Neural progenitor cell (in vitro differentiated cells): ENCODE results near the gene GJA1. TPM values are rescaled to one million over a fixed set of nuclear protein-coding genes. Genes with fewer than 3 reads are reported as not detected.
"Not testable (repeated sequence)": the region's sequence is repeated elsewhere in the genome, so short reads cannot be mapped to it uniquely, and the experiment has no call there.

ENCODE experiments used
- DNase-seq: peaks from one replicate; pipeline ENCODE4 v3.0.0-alpha.2; 2016; ENCODE audit warnings: low spot score
- H2AFZ ChIP-seq: fragments of 200-600 bp; sonication (generic); replicated peaks from 2 replicates; pipeline ENCODE4 v1.6.1; 2016; ENCODE audit warnings: antibody characterized with exemption
- H3F3A ChIP-seq: fragments of 200-600 bp; sonication (generic); 2 replicates; pipeline ENCODE4 v1.6.1; 2016; ENCODE audit warnings: antibody characterized with exemption, low read depth
- H3K27ac ChIP-seq: fragments of 200-600 bp; sonication (generic); 2 replicates; pipeline ENCODE4 v1.5.1; 2016; ENCODE audit warnings: mild to moderate bottlenecking
- H3K27me3 ChIP-seq: fragments of 200-600 bp; sonication (generic); 2 replicates; pipeline ENCODE4 v1.6.1; 2016; ENCODE audit warnings: mild to moderate bottlenecking, moderate library complexity
- H3K36me3 ChIP-seq: fragments of 200-600 bp; sonication (generic); 2 replicates; pipeline ENCODE4 v1.5.1; 2016
- H3K4me1 ChIP-seq: fragments of 200-600 bp; sonication (generic); 2 replicates; pipeline ENCODE4 v1.6.1; 2016; ENCODE audit warnings: mixed run types
- H3K4me2 ChIP-seq: fragments of 200-600 bp; sonication (generic); 2 replicates; pipeline ENCODE4 v1.6.1; 2016
- H3K4me3 ChIP-seq: fragments of 200-600 bp; sonication (generic); 2 replicates; pipeline ENCODE4 v1.5.1; 2016
- H3K79me2 ChIP-seq: fragments of 200-600 bp; sonication (generic); 2 replicates; pipeline ENCODE4 v1.6.1; 2016; ENCODE audit warnings: low read depth
- H3K9ac ChIP-seq: fragments of 200-600 bp; sonication (generic); 2 replicates; pipeline ENCODE4 v1.6.1; 2016
- H3K9me3 ChIP-seq: fragments of 200-600 bp; sonication (generic); 2 replicates; pipeline ENCODE4 v1.5.1; 2016; ENCODE audit warnings: low read depth
- H4K20me1 ChIP-seq: fragments of 200-600 bp; sonication (generic); 2 replicates; pipeline ENCODE4 v1.6.1; 2016; ENCODE audit warnings: low read depth
- H3K27ac Mint-ChIP-seq: 3 replicates; pipeline ENCODE4 v1.8.0; 2021; ENCODE audit warnings: mixed read lengths
- H3K27me3 Mint-ChIP-seq: 2 replicates; pipeline ENCODE4 v1.8.0; 2022; ENCODE audit warnings: low read depth, mild to moderate bottlenecking, inconsistent platforms, moderate library complexity, mixed read lengths; ENCODE audit not compliant: insufficient read depth
- H3K36me3 Mint-ChIP-seq: 3 replicates; pipeline ENCODE4 v1.8.0; 2021; ENCODE audit warnings: mixed read lengths
- H3K4me1 Mint-ChIP-seq: 3 replicates; pipeline ENCODE4 v1.8.0; 2021; ENCODE audit warnings: mixed read lengths
- H3K4me3 Mint-ChIP-seq: 3 replicates; pipeline ENCODE4 v1.8.0; 2021; ENCODE audit warnings: mild to moderate bottlenecking, moderate library complexity, mixed read lengths
- H3K9me3 Mint-ChIP-seq: 3 replicates; pipeline ENCODE4 v1.8.0; 2020; ENCODE audit warnings: mixed read lengths
- CTCF ChIP-seq: fragments of 200-600 bp; sonication (generic); IDR thresholded peaks from 2 replicates; pipeline ENCODE4 v1.5.1; 2017; ENCODE audit warnings: antibody characterized with exemption, mild to moderate bottlenecking
- EZH2 ChIP-seq: fragments of 200-600 bp; sonication (generic); IDR thresholded peaks from 2 replicates; pipeline ENCODE4 v1.6.1; 2017; ENCODE audit warnings: antibody characterized with exemption, mild to moderate bottlenecking, moderate library complexity
- EZH2phosphoT487 ChIP-seq: fragments of 200-600 bp; sonication (generic); IDR thresholded peaks from 2 replicates; pipeline ENCODE4 v1.6.1; 2017; ENCODE audit warnings: antibody characterized with exemption
- total RNA-seq: library from RNA; depleted of rRNA; stranded (reverse); fragments of >200 nt; gene quantifications from 2 replicates; pipeline ENCODE4 v1.2.3, GENCODE V29; 2015; ENCODE audit warnings: low replicate concordance

GJA1 gene
- total RNA-seq: 498 and 622 TPM in 2 replicates

- no peak for TF ChIP-seq CTCF
- no peak for TF ChIP-seq EZH2phosphoT487
- no peak for TF ChIP-seq EZH2
- peak within 1 kb of the TSS; percentile 90 for H3K9ac ChIP-seq
- peaks cover 7% of the 10 kb centered on the region for H3K27me3 Mint-ChIP-seq
- no peaks in the 10 kb centered on the region for H3K36me3 ChIP-seq
- peak within 1 kb of the TSS; percentile 98 for H3K27ac ChIP-seq
- no peaks in the 10 kb centered on the region for H3K9me3 ChIP-seq
- H3K79me2 ChIP-seq: peaks cover 64% of the 10 kb centered on the region
- H3K36me3 Mint-ChIP-seq: peaks cover 10% of the 10 kb centered on the region
- H3K4me1 Mint-ChIP-seq: peaks cover 41% of the 10 kb centered on the region
- H3K27ac Mint-ChIP-seq: peak within 1 kb of the TSS; percentile 99
- peaks cover 67% of the 10 kb centered on the region for H3F3A ChIP-seq
- peaks cover 39% of the 10 kb centered on the region for H3K4me1 ChIP-seq
- peak within 1 kb of the TSS; percentile 76 for H3K4me3 ChIP-seq
- no peaks in the 10 kb centered on the region for H3K27me3 ChIP-seq
- no peaks in the 10 kb centered on the region for H3K9me3 Mint-ChIP-seq
- H2AFZ ChIP-seq: peak within 1 kb of the TSS; percentile 43
- DNase-seq: peak; percentile 78
- peaks cover 38% of the 10 kb centered on the region for H4K20me1 ChIP-seq
- H3K4me2 ChIP-seq: peak within 1 kb of the TSS; percentile 88
- H3K4me3 Mint-ChIP-seq: peak within 1 kb of the TSS; percentile 96
These were observed at the start of gene GJA1 for GRCh38 chr6:121435444-121436069. GJA1 (plus strand) TSS chr6:121435646; CDS start chr6:121446848, 11,202 bp downstream.

DNA sequence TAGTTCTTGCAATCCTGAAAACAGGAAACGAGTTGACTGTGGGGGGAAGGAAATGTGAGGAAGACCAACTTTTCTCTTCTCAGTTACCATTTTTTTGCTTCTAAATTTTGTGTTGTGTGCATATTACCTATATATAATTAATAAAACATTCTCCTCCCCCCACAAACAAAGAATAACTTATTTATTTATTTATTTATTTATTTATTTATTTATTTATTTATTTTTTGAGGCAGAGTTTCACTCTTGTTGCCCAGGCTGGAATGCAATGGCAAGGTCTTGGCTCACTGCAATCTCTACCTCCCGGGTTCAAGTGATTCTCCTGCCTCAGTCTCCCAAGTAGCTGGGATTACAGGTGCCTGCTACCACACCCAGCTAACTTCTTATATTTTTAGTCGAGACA, 48.9 kb upstream of the GJA1 start:
- not testable (repeated sequence) for H3K4me3 ChIP-seq, H3K4me1 Mint-ChIP-seq, H3K4me2 ChIP-seq, H4K20me1 ChIP-seq, H3K79me2 ChIP-seq, H3K36me3 Mint-ChIP-seq, H3K9ac ChIP-seq, H2AFZ ChIP-seq, H3K36me3 ChIP-seq, H3K9me3 Mint-ChIP-seq, H3F3A ChIP-seq, H3K27me3 Mint-ChIP-seq, H3K4me3 Mint-ChIP-seq, H3K27me3 ChIP-seq, H3K27ac Mint-ChIP-seq, DNase-seq, H3K9me3 ChIP-seq, H3K27ac ChIP-seq, H3K4me1 ChIP-seq

- no peaks in the 10 kb centered on the region for H3K27me3 ChIP-seq
- H3K9me3 ChIP-seq: no peaks in the 10 kb centered on the region
- H3K4me1 ChIP-seq: no peaks in the 10 kb centered on the region
- no peak overlapping the region for H3K4me2 ChIP-seq
- Mint-ChIP-seq H3K4me3 (no peak overlapping the region), H3K36me3 (no peaks in the 10 kb centered on the region), H3K9me3 (no peaks in the 10 kb centered on the region), H3K27ac (no peak overlapping the region), H3K4me1 (no peaks in the 10 kb centered on the region), H3K27me3 (peaks cover 3% of the 10 kb centered on the region)
- no peak overlapping the region for H3K27ac ChIP-seq
- TF ChIP-seq EZH2 (no peak), CTCF (no peak), EZH2phosphoT487 (no peak)
- H3K4me3 ChIP-seq: no peak overlapping the region
- no peaks in the 10 kb centered on the region for H3K79me2 ChIP-seq
- no peak overlapping the region for H3K9ac ChIP-seq
- no peaks in the 10 kb centered on the region for H3F3A ChIP-seq
- H4K20me1 ChIP-seq: no peaks in the 10 kb centered on the region
- no peak for DNase-seq
- H2AFZ ChIP-seq: no peak overlapping the region
- H3K36me3 ChIP-seq: no peaks in the 10 kb centered on the region
These were observed 46.0 kb upstream of the GJA1 start for GRCh38 chr6:121389419-121389818.

GRCh38 chr6:121393731-121394505, 41.5 kb upstream of the GJA1 start:
- Histone ChIP-seq H2AFZ (no peak overlapping the region), H3K4me3 (no peak overlapping the region), H3K79me2 (no peaks in the 10 kb centered on the region), H3K4me2 (no peak overlapping the region), H3F3A (no peaks in the 10 kb centered on the region), H3K4me1 (no peaks in the 10 kb centered on the region), H3K27ac (no peak overlapping the region), H3K36me3 (no peaks in the 10 kb centered on the region), H3K9me3 (no peaks in the 10 kb centered on the region), H4K20me1 (no peaks in the 10 kb centered on the region), H3K27me3 (no peaks in the 10 kb centered on the region), H3K9ac (no peak overlapping the region)
- no peaks in the 10 kb centered on the region for H3K9me3 Mint-ChIP-seq
- peaks cover 5% of the 10 kb centered on the region for H3K27me3 Mint-ChIP-seq
- H3K27ac Mint-ChIP-seq: no peak overlapping the region
- H3K4me3 Mint-ChIP-seq: no peak overlapping the region
- no peak for DNase-seq
- H3K4me1 Mint-ChIP-seq: no peaks in the 10 kb centered on the region
- no peaks in the 10 kb centered on the region for H3K36me3 Mint-ChIP-seq
- TF ChIP-seq CTCF: no peak
- TF ChIP-seq EZH2phosphoT487: no peak
- TF ChIP-seq EZH2: no peak
